GM18517 (cell line): ENCODE measurements around the gene MCEMP1.
A peak's percentile ranks its signal among the peaks of the same experiment; 100 is the strongest.

Source experiments
- ATAC-seq: cut with Tn5 transposase; IDR thresholded peaks from one replicate; pipeline ENCODE4 v1.9.1; 2021; ENCODE audit warnings: mild to moderate bottlenecking, moderate library complexity; ENCODE audit not compliant: unreplicated experiment

Gene MCEMP1

GRCh38 chr19:7676854-7677253 lies at the start of gene MCEMP1:
TSS of gene MCEMP1 (plus strand) at chr19:7677090. CDS start at chr19:7677121, 31 bp downstream.
- no peak for ATAC-seq

- no peak for ATAC-seq
Observed at GRCh38 chr19:7627166-7627565, 49.7 kb upstream of the MCEMP1 start.

GRCh38 chr19:7628589-7629311 lies 48.1 kb upstream of the MCEMP1 start:
- ATAC-seq, result no peak

- ATAC-seq, result peak; percentile 91
Observed at GRCh38 chr19:7629347-7630054, 47.4 kb upstream of the MCEMP1 start, which contains the start of the genes PET100 and XAB2. TSS of gene PET100 (plus strand) at chr19:7629793. CDS start at chr19:7629834, 41 bp downstream. TSS of gene XAB2 (minus strand) at chr19:7629545. CDS start at chr19:7629527, 18 bp downstream.

GRCh38 chr19:7631577-7631976 lies 45.3 kb upstream of the MCEMP1 start:
- ATAC-seq, result no peak

- ATAC-seq, result no peak
Observed at GRCh38 chr19:7632340-7633203, 44.3 kb upstream of the MCEMP1 start.

GRCh38 chr19:7633698-7634097 lies 43.2 kb upstream of the MCEMP1 start, which contains the start of gene PCP2:
TSS of gene PCP2 (minus strand) at chr19:7633719. CDS start at chr19:7633457, 262 bp downstream.
- no peak for ATAC-seq

- ATAC-seq, result no peak
Observed at GRCh38 chr19:7635670-7636069, 41.2 kb upstream of the MCEMP1 start.

GRCh38 chr19:7636317-7636690 lies 40.6 kb upstream of the MCEMP1 start:
- ATAC-seq, result no peak

- no peak for ATAC-seq
Observed at GRCh38 chr19:7636691-7637373, 40.1 kb upstream of the MCEMP1 start, which contains the start of gene STXBP2. TSS of gene STXBP2 (plus strand) at chr19:7637110. CDS start at chr19:7637150, 40 bp downstream.

GRCh38 chr19:7637374-7638256 lies 39.3 kb upstream of the MCEMP1 start:
- no peak for ATAC-seq

- no peak for ATAC-seq
Observed at GRCh38 chr19:7638802-7639465, 38.0 kb upstream of the MCEMP1 start.

- no peak for ATAC-seq
Observed at GRCh38 chr19:7639863-7640348, 37.0 kb upstream of the MCEMP1 start.

GRCh38 chr19:7640803-7641202 lies 36.1 kb upstream of the MCEMP1 start:
- ATAC-seq, result no peak

- ATAC-seq, result no peak
Observed at GRCh38 chr19:7641290-7642276, 35.3 kb upstream of the MCEMP1 start.

- no peak for ATAC-seq
Observed at GRCh38 chr19:7642295-7643030, 34.4 kb upstream of the MCEMP1 start.

- ATAC-seq, result no peak
Observed at GRCh38 chr19:7643031-7643415, 33.9 kb upstream of the MCEMP1 start.
